ENCODE measurements around the gene TNKS2.
A peak's percentile ranks its signal among the peaks of the same experiment; 100 is the strongest.

GRCh38 chr10:91758303-91759146 is 39.7 kb upstream of the TNKS2 start:
- TF ChIP-seq CTCF (IDR thresholded peaks at IDR 0.05) (peak; percentile 68), EZH2phosphoT487 (IDR thresholded peaks at IDR 0.05; ENCODE audit: borderline replicate concordance, low read depth) (no peak), MXI1 (IDR thresholded peaks at IDR 0.05; ENCODE audit: low read depth, low read length) (no peak), ELF1 (IDR thresholded peaks at IDR 0.05) (no peak), EP300 (IDR thresholded peaks at IDR 0.05; ENCODE audit: borderline replicate concordance in 1 of 2, low read depth in 1 of 2, low read length in 1 of 2) (no peak), RAD21 (IDR thresholded peaks at IDR 0.05; ENCODE audit: low read length) (peak; percentile 91), TAF1 (IDR thresholded peaks at IDR 0.05; ENCODE audit: borderline replicate concordance, low read depth, low read length) (0 out of 2 replicates have a peak, but pooled peaks have one; percentile 28)
- TF ChIP-seq, protein P1, sequence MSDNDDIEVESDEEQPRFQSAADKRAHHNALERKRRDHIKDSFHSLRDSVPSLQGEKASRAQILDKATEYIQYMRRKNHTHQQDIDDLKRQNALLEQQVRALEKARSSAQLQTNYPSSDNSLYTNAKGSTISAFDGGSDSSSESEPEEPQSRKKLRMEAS (IDR thresholded peaks at IDR 0.05; ENCODE audit: low read depth), result no peak
